ENCODE results near the gene HOXA5.

HOXA5 gene

DNA sequence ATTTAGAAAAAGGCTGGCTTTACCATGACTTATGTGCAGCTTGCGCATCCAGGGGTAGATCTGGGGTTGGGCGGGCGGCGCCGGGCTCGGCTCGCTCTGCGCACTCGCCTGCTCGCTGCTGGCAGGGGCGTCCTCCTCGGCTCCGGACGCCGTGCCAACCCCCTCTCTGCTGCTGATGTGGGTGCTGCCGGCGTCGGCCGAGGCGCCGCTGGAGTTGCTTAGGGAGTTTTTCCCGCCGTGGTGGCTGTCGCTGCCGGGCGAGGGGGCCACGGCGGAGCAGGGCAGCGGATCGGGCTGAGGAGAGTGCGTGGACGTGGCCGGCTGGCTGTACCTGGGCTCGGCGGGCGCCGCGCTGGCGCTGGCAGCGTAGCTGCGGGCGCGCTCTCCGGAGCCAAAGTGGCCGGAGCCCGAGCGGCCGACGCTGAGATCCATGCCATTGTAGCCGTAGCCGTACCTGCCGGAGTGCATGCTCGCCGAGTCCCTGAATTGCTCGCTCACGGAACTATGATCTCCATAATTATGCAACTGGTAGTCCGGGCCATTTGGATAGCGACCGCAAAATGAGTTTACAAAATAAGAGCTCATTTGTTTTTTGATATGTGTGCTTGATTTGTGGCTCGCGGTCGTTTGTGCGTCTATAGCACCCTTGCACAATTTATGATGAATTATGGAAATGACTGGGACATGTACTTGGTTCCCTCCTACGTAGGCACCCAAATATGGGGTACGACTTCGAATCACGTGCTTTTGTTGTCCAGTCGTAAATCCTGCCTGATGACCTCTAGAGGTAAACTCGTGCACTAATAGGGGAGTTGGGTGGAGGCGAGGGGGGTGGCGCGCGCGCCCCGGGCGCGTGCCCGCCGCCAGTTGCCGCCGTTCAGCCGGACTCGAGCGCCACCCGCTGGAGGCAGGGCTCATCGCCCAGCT lies at the start of gene HOXA5:
HOXA5 (minus strand) TSS at position 659 of the 927 bp plus-strand sequence; CDS start at position 585, 74 bp downstream.
- DNase-seq = peak; percentile 80

DNA sequence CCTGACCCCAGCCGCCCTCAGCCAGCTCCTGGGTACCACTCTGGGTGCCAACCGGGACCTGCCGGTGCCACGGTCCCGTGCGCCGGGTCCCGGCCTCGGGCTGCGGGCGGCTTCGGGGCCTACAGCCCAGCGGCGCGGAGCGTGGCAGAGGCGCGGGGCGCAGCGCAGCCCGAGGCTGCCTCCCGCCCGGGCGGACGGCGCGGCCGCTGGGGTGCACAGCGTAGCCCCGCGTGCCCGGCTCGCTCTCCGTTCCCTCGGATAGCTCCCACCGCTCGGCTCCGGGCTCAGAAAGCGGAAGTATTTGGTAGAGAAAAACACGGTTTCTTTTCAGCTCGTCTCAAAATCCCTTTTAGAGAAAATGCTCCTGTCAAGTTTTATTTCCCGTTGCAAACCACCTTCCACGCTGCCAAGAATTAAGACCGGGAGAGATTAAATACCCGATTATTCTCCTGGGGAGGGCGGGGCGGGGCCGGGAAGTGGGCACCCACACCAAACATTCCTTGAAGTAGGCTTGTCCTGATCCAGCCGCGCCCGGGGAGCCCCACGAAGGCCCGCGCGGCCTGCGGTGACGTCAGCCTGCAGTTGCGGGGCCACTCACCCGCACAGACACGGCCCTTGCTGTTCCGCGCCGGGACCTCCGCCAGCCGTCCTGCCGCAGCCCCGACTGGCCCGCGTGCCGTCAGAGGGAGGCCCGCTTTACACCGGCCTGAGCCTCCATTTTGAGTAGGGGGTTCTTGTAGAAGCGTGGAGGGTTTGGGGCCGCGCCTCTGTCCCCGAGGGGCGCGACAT lies 49.3 kb upstream of the HOXA5 start:
- no peak for DNase-seq

DNA sequence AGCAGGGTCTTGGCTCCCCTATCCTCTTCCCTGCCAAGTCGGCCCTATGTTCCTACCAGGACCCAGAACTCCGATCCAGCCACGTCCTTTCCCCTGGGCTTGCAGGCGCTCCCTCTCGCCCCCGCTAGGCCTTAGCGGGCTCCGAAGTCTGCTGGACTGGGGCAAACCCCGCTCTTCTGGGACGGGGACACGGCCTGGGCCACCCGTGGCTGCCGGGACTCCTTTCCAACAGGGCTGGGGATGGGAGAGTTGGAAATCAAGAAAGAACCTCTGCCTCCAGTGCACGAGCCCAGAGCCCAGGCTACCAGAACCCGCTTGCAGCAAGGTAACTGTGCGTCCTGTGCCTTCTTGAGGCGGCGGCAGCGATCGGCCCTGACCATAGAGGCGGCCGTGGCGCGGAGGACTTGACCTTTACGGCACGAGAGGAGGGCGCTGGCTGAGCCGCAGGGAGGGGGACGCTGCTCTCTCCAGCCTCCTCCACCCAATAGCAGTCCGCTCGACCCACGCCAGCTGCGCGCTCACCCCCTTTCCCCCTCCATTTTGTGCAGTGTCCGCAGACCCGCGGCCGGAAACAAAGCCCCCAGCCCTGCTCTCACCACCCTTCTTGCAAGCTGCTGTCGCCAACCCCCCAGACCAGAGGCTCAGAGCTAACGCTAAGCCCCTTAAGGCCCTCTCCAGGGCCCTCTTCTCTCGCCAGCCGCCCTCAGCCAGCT lies 48.5 kb upstream of the HOXA5 start:
- DNase-seq = peak; percentile 54

DNA sequence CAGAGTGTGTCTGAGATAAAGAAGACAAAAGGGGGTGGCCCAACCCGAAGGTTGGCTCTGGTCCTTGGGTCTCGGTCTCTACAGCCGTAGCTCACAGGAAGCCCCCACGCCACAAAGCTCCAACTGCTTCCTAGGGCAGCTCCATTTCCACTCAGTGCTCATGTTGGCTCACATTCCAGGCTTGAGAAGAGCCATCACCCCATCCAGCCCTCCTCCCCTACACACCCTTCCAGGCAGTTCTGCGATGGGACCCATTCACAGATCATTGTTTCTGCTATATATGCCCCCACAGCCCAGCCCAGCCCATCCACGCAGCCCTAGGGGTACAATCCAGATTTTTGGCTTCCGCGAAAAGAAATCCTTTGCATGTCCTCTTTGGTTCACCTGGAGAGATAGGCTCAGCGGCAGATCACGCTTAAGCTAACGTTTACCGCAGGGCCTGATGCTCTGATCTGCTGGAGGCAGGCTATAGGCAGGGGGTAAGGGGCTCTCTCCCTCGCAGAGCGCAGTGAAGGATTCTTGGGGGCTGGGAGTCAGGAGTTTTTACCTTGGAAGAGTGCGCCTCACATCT lies 47.8 kb upstream of the HOXA5 start:
- no peak for DNase-seq

DNA sequence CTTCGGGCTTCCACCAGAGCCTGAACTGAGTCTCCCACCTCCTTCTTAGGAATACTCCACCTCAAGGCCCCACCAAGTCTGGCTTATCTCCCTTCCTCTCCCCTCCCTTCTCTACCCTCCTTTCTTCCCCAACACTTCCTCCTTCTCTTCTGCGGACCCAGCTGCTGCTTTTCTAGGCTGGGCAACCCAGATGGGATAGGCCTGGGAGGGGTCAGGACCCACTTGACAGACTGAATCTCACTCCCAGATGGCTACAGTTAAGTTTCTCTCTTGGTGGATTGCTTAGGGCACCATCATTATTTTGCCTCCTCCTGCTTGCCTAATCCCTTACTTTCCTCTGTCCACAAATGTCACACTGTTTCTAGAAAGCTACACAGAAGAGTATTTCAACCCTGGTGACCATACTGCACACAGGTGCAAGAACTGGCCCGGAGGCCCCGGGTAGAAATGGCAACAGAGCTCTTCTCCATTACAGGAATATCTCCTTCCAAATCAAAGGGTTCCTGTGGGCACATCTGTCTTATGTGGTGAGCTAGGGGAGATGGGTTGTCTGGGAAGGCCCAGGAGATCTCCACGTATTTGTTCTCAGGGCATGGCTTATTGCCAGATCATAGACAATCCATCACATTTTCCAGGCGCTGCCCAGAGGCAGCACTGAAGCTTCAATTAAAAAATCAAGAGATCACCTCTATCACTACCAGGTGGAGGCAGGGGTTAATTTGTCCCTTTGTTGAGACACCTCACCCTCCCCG lies 46.7 kb upstream of the HOXA5 start:
- DNase-seq = peak; percentile 53

DNA sequence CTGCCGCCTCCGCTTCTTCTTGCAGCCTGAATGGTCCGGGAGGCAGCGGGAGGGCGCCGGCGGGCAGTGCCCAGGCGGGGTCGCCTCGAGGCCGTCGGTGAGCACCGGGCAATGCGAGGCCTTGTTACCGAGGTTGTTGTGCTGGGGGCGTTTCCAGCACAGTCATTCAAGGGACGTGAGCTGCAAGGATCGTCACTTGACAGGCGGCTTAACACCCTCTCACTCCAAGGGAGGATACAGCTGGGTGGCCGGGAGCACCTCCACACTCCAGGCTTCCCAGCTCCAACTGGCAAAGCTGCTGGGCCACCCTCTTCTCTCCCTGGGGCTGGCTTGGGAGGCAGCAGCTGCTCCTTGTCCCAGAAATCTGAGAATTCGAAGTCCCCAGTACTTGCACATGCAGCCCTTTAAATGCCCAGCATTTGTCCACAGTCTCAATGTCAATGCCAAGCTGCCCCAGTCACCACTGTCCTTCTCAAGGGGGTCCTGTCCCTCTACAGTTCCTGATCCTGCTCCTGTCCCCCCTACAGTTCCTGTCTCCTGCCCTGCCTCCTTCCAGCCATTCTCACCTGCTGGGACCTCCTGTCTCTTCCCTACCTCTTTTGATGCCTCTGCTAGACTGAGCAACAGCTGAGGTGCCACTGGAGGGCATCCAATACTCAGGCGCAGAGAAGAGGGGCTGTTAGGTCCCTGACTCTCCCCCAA lies 46.0 kb upstream of the HOXA5 start:
- no peak for DNase-seq

DNA sequence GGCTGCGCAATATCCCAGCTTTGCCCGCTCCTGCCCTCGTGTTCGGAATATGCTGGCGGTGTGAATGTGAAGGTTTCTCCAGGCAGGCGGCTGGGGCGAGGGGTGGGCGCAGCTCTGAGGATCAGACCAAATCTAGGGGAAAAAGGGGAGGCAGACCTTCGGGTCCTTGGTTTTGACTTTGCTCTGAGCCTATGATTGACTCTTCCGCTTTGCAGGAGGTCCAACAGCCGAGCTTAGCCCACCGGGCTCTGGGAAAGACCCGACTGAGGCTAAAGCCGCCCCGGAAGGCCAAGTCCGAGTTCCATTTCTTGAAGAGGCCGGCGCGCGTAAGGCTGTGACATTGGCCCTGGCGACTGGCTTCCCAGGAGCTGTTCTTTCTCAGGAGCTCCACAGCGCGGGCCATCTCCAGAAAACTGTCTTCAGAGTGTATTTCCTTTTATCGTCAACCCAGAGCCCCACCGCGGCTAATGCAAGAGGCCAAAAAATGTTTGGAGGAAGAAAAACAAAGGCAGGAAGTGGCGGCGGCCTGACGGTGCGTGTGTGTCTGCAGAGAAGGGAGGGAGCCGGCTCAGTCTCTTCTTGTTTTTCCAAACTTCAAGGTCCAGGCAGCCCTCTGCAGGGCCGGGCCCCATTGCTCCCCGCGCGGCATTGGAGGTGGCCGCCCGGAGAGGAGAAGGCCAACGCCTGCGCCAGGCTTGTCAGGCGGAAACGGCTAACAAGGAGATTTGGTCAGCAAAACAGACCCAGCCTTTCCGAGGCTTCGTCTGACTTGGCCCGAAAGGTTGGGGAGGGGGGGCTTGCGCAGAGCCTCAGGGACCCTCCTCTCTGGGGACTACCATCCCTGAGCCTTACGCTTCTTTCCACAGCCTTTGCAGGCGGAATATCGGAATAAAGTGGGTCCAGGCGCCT lies 45.2 kb upstream of the HOXA5 start:
- no peak for DNase-seq

DNA sequence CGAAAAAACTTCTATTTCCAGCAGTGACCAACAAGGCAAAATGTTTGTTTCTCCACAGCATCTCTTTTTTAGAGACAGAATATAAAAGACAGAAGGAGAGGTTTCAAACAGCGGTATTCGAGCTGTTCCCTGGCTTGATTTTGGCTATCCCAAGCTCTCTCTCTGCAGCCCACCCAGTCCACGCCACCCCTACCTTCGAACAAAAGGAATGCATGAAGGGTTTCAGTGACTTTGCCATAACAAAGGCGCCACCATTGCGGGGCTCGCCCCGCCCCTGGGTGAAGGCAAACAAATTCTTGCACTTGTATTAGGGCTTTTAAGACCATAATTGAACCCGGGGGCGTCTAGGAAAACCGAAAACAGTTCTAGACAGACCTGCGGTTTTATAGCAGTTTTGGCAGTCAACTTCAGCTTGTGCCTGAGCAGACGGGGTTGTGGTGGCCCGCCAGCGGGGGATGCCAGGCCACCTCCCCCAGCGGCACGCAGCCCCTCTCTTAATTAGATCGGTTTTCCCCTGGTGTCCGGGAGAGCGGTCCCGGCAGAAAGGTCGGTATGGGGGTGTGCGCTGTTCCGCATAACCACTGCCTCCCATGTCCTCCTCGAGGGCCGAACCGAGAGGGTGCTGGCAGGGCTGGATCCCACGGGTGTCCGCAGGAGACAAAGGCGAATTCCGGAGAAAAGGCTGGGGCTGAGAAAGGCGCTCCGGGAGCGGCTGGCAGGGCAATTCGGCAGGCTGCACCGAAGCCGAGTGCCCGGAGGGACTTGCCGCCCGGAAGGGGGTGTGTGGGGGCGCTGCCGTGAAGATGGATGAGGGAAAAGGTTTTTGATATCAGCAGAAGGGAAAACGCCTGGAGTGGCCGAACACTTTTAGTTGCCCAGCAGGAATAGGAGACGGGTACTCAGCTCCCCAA lies 44.2 kb upstream of the HOXA5 start:
- DNase-seq = no peak

DNA sequence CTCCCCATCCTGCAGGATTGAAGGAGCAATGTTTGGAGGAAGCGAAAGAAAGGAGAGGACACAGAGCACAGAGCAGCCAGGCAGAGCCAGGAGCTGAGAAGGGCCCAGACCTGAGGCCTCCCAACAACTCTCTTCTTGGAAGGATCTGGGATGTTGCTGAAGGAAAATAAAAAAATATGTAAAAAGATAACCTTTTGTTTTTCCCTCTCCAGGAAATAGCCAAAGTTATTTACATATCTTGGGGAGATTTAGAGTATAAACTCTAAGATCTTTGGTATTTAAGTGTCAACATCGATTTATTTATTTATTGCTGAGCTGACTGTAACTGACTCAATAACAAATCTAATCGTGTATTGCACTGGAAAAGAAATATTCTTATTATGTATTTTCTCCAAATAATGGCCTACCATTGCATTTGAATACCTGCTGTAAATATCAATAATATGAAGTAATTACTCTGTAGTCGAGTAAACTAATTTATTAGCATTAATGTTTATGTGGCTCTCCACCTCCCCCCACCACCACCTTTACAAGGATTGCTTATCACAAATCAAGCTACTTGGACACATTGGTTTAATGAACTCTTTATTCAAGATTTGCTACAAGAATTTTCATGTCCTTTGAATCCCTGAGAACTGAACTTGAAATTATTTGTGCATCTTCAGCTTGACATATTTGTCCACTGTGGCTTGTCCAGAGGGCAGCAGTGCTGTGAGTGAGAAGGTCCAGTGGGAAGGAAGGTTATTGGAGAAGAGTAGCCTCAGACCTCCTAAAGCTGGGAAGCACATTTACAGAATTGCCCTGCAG lies 43.4 kb upstream of the HOXA5 start:
- DNase-seq = no peak

DNA sequence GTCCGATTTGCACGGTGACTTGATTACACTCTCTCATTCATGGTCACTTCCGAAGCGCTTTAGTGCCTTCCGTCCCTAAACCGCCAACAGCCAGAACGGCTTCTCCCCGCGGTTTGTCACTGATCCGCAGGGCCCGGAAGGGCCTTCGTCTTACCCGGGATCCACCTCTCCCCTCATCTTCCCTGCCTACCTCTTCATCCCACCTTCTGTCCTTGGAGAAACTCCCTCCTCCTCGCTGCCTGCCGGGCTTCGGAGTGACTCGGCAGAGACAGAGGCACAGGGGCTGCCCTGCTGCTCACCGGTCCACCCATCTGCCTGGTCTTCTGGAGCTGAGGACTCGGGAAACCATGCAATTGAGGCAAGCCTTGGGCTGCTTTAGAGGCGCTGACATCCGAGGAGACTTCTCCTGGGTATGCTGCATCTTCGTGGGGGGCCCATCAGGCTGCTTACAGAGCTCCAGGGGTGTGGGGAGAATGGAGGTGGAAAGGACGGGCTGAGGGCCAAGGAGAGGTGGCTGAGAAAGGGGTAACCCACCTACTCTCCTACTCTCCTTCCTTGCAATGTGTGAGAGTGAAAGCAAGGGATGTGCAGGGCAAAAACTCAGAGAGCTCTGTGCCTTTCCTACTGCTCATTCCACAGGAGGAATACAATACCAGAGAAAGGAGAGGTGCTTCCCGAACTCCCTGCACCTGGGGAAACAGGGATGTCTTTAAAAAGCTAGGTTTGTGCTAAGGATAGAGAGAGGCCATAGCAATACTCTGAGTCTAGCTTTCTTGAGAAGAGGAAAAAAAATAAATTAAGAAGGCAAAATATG lies 42.6 kb upstream of the HOXA5 start:
- peak; percentile 38 for DNase-seq

DNA sequence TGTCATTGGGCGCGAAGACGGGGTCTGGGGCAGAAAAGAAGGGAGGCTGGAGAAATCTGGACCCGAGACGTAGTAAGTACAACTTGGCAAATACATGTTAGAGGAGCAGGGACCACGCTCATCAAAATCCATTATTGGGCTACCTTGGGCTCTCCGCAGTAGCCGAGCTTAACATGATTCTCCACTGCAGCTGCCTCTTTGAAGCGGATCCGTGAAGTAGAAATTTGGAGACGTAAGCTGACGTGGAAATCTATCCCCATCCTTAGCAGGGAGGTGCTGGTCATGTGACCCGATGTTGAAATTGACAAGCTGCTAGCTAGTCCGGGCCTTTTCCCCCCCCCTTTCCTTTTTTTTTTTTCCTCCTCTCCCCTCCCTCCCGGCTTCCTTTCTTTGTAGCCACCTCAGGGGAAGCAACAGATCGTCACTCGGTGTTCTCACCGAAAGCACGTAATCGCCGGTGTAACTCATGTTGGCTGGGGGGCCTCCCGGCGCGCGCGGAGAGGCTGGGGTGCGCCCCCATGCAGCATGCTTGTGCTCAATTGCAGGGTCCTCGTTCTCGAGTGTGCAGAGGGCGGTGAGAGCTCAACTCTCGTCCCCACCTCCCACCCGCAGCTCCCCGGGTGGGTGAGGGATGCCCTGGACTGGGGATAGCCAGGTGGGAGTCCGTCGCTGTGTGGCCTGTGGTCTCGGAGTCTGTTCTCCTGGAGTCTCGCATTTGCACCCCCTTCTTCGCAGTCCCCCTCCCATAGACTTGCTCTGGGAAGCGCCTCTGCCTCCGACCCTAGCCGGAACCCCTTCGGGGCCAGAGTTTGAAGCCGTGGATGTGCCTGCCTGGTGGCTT lies 41.8 kb upstream of the HOXA5 start, which contains the start of gene HOXA11:
HOXA11 (minus strand) TSS at position 220 of the 841 bp plus-strand sequence; CDS start at position 132, 88 bp downstream.
- DNase-seq = peak; percentile 71

DNA sequence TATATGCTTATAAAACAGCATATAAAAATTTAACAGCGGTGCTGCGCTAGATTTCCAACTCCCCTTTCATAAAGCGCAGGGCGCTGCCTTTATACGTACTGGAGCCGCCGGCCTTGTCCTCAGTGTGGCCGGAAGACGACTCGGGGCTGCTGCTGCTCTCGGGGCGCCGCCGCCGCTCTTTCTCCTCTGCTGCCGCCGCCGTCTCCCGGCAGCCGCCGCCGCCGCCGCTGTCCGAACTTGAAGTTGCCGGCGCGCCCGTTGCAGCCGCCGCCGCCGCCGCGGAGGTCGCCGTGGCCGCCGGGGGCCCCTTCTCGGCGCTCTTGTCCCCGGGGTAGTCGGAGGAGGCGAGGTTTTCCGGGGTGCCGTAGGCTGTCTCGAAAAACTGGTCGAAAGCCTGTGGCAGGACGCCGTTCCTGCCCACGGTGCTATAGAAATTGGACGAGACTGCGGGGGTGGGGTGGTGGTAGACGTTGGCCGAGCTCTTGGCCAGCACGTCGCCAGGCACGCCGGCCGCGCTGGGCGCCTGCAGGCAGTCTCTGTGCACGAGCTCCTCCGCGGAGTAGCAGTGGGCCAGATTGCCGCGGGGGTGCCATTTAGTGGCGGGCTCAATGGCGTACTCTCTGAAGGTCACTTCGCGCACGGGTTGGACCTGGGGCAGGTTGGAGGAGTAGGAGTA lies 41.0 kb upstream of the HOXA5 start:
- peak; percentile 64 for DNase-seq

DNA sequence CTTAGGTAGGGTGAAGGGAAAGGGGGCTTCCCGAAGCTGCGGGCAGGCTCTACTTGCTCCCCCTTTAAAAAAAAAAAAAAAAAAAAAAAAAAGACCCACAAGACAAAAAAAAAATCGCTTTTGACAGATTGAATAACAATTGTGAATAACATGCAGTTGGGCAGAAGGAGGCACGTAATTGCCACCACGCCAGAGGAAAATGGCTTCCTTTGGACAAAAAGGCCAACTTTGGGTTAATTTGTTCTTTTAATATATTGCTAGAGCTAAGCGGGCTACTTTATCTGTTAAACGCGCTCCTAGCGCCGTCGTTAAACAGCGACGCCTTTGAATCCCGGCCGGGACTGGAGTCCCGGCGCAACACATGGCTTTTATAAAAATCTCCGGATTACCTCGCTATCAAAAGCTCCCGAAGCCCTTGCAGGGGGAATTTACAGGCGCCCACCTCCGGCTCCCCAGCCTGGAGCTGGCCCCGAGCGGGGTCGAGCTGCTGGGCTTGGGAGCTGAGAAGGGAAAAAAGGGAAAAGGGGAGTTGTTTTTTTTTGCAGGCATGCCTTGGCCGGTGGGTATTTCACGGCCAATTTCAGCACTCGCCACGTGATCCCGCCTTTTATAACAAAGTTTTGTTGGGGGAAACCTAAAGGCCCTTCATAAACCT lies 40.3 kb upstream of the HOXA5 start:
- DNase-seq = peak; percentile 74

DNA sequence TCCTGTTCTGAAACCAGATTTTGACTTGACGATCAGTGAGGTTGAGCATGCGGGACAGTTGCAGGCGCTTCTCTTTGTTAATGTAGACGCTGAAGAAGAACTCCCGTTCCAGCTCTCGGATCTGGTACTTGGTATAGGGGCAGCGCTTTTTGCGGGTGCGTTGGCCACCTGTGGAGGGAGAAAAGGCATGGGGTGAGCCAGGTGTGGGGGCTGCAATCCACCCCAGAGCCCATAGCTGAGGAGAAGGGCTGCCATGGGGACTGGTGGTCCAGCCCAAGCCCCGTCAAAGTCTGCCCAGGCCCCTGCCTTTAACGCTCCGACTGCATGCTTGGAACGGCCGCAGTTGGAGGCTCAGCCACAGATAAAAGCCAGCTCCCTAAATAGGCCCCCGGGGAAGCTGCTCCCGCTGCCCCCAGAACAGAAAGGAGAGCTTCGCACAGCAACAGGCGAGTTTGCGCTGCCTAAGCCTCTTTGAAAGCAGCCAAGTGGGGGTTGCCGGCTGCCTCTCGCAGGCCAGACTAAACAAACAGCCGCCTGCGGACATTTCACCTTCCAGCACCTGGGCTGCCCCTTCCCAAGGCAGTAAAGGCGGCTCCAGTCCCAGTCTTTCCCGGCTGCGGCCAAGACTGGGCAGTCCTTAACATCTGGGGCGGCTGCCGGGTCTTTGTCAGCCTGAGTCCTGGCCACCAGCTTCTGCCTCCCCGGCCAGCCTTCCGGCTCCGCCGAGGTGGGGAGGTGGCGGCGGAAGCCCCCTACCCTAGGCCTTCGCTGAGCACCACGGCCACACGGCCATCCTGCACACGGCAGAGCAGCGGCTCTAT lies 39.6 kb upstream of the HOXA5 start:
- peak; percentile 71 for DNase-seq

All from NCI-H82 (cell line).